ENCODE data around the gene TMX1.

DNA sequence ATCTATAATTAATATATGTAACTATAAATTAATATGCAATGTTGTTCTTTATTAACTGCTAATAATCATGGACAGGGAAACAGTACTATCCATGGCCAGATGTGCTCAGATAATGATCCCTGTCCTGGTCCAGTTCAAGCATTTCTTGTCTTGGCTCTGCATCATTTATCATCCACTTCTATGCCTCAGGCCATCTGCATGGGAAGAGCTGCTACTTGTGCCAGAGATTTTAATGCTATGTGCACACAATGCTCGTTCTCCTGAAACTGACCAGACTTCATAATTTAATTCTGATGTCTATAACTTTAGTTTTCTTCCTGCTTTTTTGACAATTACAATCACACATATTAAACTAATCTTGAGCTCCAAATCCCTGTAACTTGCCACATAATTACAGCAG is 11.2 kb upstream of the TMX1 start:
- TF ChIP-seq, protein P1, sequence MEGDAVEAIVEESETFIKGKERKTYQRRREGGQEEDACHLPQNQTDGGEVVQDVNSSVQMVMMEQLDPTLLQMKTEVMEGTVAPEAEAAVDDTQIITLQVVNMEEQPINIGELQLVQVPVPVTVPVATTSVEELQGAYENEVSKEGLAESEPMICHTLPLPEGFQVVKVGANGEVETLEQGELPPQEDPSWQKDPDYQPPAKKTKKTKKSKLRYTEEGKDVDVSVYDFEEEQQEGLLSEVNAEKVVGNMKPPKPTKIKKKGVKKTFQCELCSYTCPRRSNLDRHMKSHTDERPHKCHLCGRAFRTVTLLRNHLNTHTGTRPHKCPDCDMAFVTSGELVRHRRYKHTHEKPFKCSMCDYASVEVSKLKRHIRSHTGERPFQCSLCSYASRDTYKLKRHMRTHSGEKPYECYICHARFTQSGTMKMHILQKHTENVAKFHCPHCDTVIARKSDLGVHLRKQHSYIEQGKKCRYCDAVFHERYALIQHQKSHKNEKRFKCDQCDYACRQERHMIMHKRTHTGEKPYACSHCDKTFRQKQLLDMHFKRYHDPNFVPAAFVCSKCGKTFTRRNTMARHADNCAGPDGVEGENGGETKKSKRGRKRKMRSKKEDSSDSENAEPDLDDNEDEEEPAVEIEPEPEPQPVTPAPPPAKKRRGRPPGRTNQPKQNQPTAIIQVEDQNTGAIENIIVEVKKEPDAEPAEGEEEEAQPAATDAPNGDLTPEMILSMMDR (IDR thresholded peaks at IDR 0.05) = no peak
- no peak for TF ChIP-seq POLR2A (IDR thresholded peaks at IDR 0.05)
